Parietal lobe (tissue), 1 donor: ENCODE data around the gene M6PR. TPM values are rescaled to one million over a fixed set of nuclear protein-coding genes. Genes with fewer than 3 reads are reported as not detected.

ENCODE experiments used
- total RNA-seq: library from RNA; depleted of rRNA; stranded (reverse); fragments of >200 nt; gene quantifications from one replicate; pipeline ENCODE4 v1.2.3, GENCODE V29; 2014

The M6PR gene
- total RNA-seq: 62.3 TPM

DNA sequence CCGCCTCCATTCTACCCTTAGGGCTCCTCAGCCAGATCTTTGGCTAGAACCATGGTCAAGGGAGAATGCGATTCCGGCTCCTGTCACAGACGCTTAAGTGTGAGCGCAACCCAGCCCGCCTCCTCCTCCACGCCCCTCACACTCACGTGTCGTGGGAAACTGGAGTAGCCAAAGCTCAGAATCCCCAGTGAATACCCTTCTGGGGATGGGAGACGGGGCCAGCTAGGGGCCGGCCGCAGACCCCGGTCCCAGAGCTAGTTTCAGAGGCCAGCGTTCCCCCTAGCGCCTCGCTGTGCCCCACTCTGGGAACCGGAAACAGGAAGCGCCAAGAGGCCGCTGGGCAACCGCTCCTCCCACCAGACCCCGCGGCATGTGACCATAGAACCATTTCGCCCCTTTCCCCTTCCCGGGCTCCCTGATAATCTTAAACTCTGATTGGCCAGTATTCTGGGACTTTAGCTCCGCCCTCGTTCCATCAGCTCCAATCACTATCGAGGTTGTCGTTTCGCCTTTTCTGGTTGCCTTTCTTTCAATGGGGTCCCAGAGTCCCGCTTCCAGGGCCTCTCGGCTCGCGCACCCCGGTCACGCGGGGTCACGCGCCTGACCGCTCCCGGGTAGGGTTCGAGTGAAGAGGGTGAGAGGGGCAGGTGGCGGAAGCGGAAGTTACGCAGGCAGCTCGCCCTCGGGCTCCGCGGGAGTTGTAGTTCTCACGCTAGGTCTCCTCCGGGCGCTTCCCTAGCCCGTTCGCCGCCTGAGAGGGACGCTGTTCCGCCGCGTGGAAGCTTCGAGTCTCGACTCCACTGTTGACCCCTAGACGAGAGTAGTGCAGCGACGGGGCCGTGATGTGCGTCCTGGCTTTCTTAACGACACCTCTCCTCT is at the start of gene M6PR:
Gene M6PR, minus strand, starts transcription at position 304 of the 879 bp plus-strand sequence. CDS start 3,241 bp downstream, outside the sequence.

GRCh38 chr12:8989413-8989812 is 40.0 kb upstream of the M6PR start, which contains the start of gene KLRG1:
Gene KLRG1, plus strand, starts transcription at chr12:8989546. Its CDS starts 90 bp downstream, at chr12:8989636.

GRCh38 chr12:8914033-8914715 is 35.3 kb downstream of the M6PR start, which contains the start of gene PHC1:
Gene PHC1, plus strand, starts transcription at chr12:8914509. Its CDS starts 3,169 bp downstream, at chr12:8917678.

Other genes starting within 250 kb of the M6PR start
- 1.6 TPM for gene A2ML1, start 127.0 kb downstream of the M6PR start, total RNA-seq
- 56.7 TPM for gene PHC1, start 35.1 kb downstream of the M6PR start, total RNA-seq
- 19.7 TPM for gene KLRG1, start 39.9 kb upstream of the M6PR start, total RNA-seq
- 48.8 TPM for gene A2M, start 166.3 kb upstream of the M6PR start, total RNA-seq